Esophagus (tissue), 2 donors: ENCODE results near the gene FAM72C. TPM values are rescaled to one million over a fixed set of nuclear protein-coding genes. Genes with fewer than 3 reads are reported as not detected.
"Not testable (repeated sequence)": the region's sequence is repeated elsewhere in the genome, so short reads cannot be mapped to it uniquely, and the experiment has no call there.

ENCODE experiments used
- H3K27ac ChIP-seq, 2 donors: one replicate each; pipeline ENCODE4 v1.5.1; 2013; ENCODE audit warnings: low read depth in 2 of 2, mild to moderate bottlenecking in 2 of 2, inconsistent platforms in 1 of 2, low read length in 1 of 2, moderate library complexity in 1 of 2
- H3K27me3 ChIP-seq, 2 donors: one replicate each; pipeline ENCODE4 v1.6.1; 2013; ENCODE audit warnings: low read length in 2 of 2, control low read depth in 1 of 2, mild to moderate bottlenecking in 1 of 2; ENCODE audit not compliant: insufficient read depth in 2 of 2, control insufficient read depth in 1 of 2
- H3K36me3 ChIP-seq, 2 donors: one replicate each; pipeline ENCODE4 v1.6.1; 2013; ENCODE audit warnings: low read length in 1 of 2; ENCODE audit not compliant: control insufficient read depth in 2 of 2, insufficient read depth in 2 of 2
- H3K4me1 ChIP-seq, 2 donors: one replicate each; pipeline ENCODE4 v1.6.1; 2013; ENCODE audit warnings: low read length in 1 of 2; ENCODE audit not compliant: control insufficient read depth in 2 of 2, insufficient read depth in 2 of 2
- H3K4me3 ChIP-seq, 2 donors: one replicate each; pipeline ENCODE4 v1.5.1; 2013; ENCODE audit warnings: low read length in 2 of 2, mild to moderate bottlenecking in 2 of 2, low read depth in 1 of 2, moderate library complexity in 1 of 2
- H3K9me3 ChIP-seq, 2 donors: one replicate each; pipeline ENCODE4 v1.6.1; 2013; ENCODE audit warnings: mild to moderate bottlenecking in 2 of 2, low read depth in 1 of 2, low read length in 1 of 2, moderate library complexity in 1 of 2; ENCODE audit not compliant: control insufficient read depth in 2 of 2, insufficient read depth in 1 of 2
- WGBS, 2 donors: extraction: QIAGEN DNeasy Blood & Tissue Kit; methylation state at CpG; one replicate each; pipeline ENCODE4 v1.1.7; 2013; 5-methylcytosine and 5-hydroxymethylcytosine counted together
- polyA plus RNA-seq, 2 donors: library from polyadenylated mRNA; stranded (reverse); fragments of 200-250 nt; gene quantifications; one replicate each; pipeline ENCODE4 v1.2.3, GENCODE V29; 2013
- donor health status: healthy with polysubstance abuse.
- donor health status: Bipolar disorder and iron deficiency.

FAM72C gene
- polyA plus RNA-seq, result 1 to 10 TPM in 1 of 2 donors, under 1 TPM in 1; 0.90 to 1.3 TPM

- H3K4me1 ChIP-seq, H3K4me3 ChIP-seq, H3K27ac ChIP-seq, H3K9me3 ChIP-seq, H3K27me3 ChIP-seq, H3K36me3 ChIP-seq: not testable (repeated sequence)
- WGBS, 2 donors, result no CpG with 5 or more reads among the region's 48 CpGs
Measured at GRCh38 chr1:143971924-143972700, at the start of gene FAM72C. FAM72C (minus strand) TSS chr1:143971986; CDS start chr1:143971141, 845 bp downstream.

- WGBS, 2 donors, result no CpG with 5 or more reads among the region's 3 CpGs
- H3K9me3 ChIP-seq, H3K4me3 ChIP-seq: not testable (repeated sequence)
Measured at GRCh38 chr1:144020001-144020738, 48.4 kb upstream of the FAM72C start.

GRCh38 chr1:144019101-144019500 lies 47.3 kb upstream of the FAM72C start:
- not testable (repeated sequence) for H3K9me3 ChIP-seq, H3K27ac ChIP-seq, H3K4me1 ChIP-seq, H3K4me3 ChIP-seq, H3K36me3 ChIP-seq, H3K27me3 ChIP-seq
- no CpG with 5 or more reads among the region's 2 CpGs for WGBS, 2 donors

More at GRCh38 chr1:144020001-144020738, 48.4 kb upstream of the FAM72C start:
- not testable (repeated sequence) for H3K27ac ChIP-seq, H3K4me1 ChIP-seq, H3K27me3 ChIP-seq, H3K36me3 ChIP-seq

- not testable (repeated sequence) for H3K27me3 ChIP-seq, H3K4me1 ChIP-seq, H3K4me3 ChIP-seq, H3K36me3 ChIP-seq, H3K9me3 ChIP-seq, H3K27ac ChIP-seq
- 64 to 71% methylated on average over 2 to 3 of the region's 8 CpGs for WGBS, 2 donors
Measured at GRCh38 chr1:144015180-144015966, 43.6 kb upstream of the FAM72C start.

GRCh38 chr1:144014528-144014927 lies 42.7 kb upstream of the FAM72C start:
- H3K4me1 ChIP-seq, H3K9me3 ChIP-seq, H3K36me3 ChIP-seq, H3K27me3 ChIP-seq, H3K27ac ChIP-seq, H3K4me3 ChIP-seq: not testable (repeated sequence)
- no CpG with 5 or more reads among the region's 3 CpGs for whole genome bisulfite sequencing, 2 donors

- no CpG with 5 or more reads among the region's 4 CpGs for WGBS, 2 donors
- H3K27me3 ChIP-seq, H3K27ac ChIP-seq, H3K4me1 ChIP-seq, H3K9me3 ChIP-seq, H3K4me3 ChIP-seq, H3K36me3 ChIP-seq: not testable (repeated sequence)
Measured at GRCh38 chr1:144014121-144014520, 42.3 kb upstream of the FAM72C start.

- no CpG with 5 or more reads among the region's 4 CpGs for WGBS, 2 donors
- H3K4me1 ChIP-seq, H3K4me3 ChIP-seq, H3K36me3 ChIP-seq, H3K9me3 ChIP-seq, H3K27me3 ChIP-seq, H3K27ac ChIP-seq: not testable (repeated sequence)
Measured at GRCh38 chr1:144012168-144012733, 40.5 kb upstream of the FAM72C start.

- no CpG with 5 or more reads among the region's 3 CpGs for WGBS, 2 donors
- not testable (repeated sequence) for H3K36me3 ChIP-seq, H3K4me3 ChIP-seq, H3K9me3 ChIP-seq, H3K27ac ChIP-seq, H3K4me1 ChIP-seq, H3K27me3 ChIP-seq
Measured at GRCh38 chr1:144009410-144009809, 37.6 kb upstream of the FAM72C start.

- not testable (repeated sequence) for H3K27ac ChIP-seq, H3K9me3 ChIP-seq, H3K4me1 ChIP-seq, H3K4me3 ChIP-seq, H3K27me3 ChIP-seq, H3K36me3 ChIP-seq
- no CpG with 5 or more reads among the region's 1 CpG for WGBS, 2 donors
Measured at GRCh38 chr1:144004259-144004658, 32.5 kb upstream of the FAM72C start.
